Keratinocyte (primary cell): ENCODE measurements around the gene C4BPA. TPM values are rescaled to one million over a fixed set of nuclear protein-coding genes. Genes with fewer than 3 reads are reported as not detected.

Experiments
- DNase-seq: peaks from one replicate; pipeline ENCODE4 v3.0.0-alpha.2; 2011; ENCODE audit warnings: low read depth, missing footprints, low spot score
- FAIRE-seq: peaks from 2 replicates; lab custom pipeline; 2011; peaks lifted over from hg19 to GRCh38; lab: Jason Lieb, UNC
- H2AFZ ChIP-seq: 2 replicates; pipeline ENCODE4 v1.6.0; 2012; ENCODE audit warnings: low read length, control low read depth, inconsistent platforms; ENCODE audit not compliant: control insufficient read depth
- H3K27ac ChIP-seq: 2 replicates; pipeline ENCODE4 v1.5.1; 2011; ENCODE audit warnings: low read length; ENCODE audit not compliant: control insufficient read depth, insufficient read depth
- H3K27me3 ChIP-seq: 3 replicates; pipeline ENCODE4 v1.6.0; 2011; ENCODE audit warnings: low read length; ENCODE audit not compliant: control insufficient read depth, insufficient read depth; ENCODE audit errors: extremely low read depth
- H3K36me3 ChIP-seq, 2 experiments: 2 replicates in 1 of 2; 3 replicates in 1 of 2; pipeline ENCODE4 v1.5.1; 2011; ENCODE audit warnings: low read length in 2 of 2, mild to moderate bottlenecking in 1 of 2; ENCODE audit not compliant: control insufficient read depth in 2 of 2, insufficient read depth in 2 of 2; ENCODE audit errors: extremely low read depth in 1 of 2
- H3K4me1 ChIP-seq: 3 replicates; pipeline ENCODE4 v1.5.1; 2011; ENCODE audit warnings: low read length; ENCODE audit not compliant: control insufficient read depth, insufficient read depth; ENCODE audit errors: extremely low read depth
- H3K4me2 ChIP-seq: 3 replicates; pipeline ENCODE4 v1.6.0; 2011; ENCODE audit warnings: low read depth, low read length; ENCODE audit not compliant: control insufficient read depth, insufficient read depth; ENCODE audit errors: extremely low read depth
- H3K4me3 ChIP-seq, 3 experiments: fragments of 200-600 bp in 1 of 3; sonication (generic) in 1 of 3; 2 replicates in 2 of 3; 3 replicates in 1 of 3; pipeline ENCODE4 v1.5.1; 2011 to 2016; ENCODE audit warnings: low read length in 3 of 3, mild to moderate bottlenecking in 3 of 3, control low read depth in 2 of 3, inconsistent platforms in 1 of 3, low read depth in 1 of 3, mixed read lengths in 1 of 3, mixed run types in 1 of 3, moderate library complexity in 1 of 3; ENCODE audit not compliant: control insufficient read depth in 2 of 3, insufficient read depth in 2 of 3; ENCODE audit errors: extremely low read depth in 1 of 3
- H3K79me2 ChIP-seq: 2 replicates; pipeline ENCODE4 v1.6.0; 2012; ENCODE audit warnings: low read length; ENCODE audit not compliant: control insufficient read depth, insufficient read depth
- H3K9ac ChIP-seq: 3 replicates; pipeline ENCODE4 v1.6.0; 2011; ENCODE audit warnings: low read length; ENCODE audit not compliant: control insufficient read depth, insufficient read depth; ENCODE audit errors: extremely low read depth
- H3K9me1 ChIP-seq: 3 replicates; pipeline ENCODE4 v1.6.0; 2011; ENCODE audit warnings: low read length; ENCODE audit not compliant: control insufficient read depth, insufficient read depth; ENCODE audit errors: extremely low read depth
- H3K9me3 ChIP-seq: 2 replicates; pipeline ENCODE4 v1.5.1; 2012; ENCODE audit warnings: low read depth, low read length; ENCODE audit not compliant: control insufficient read depth
- H4K20me1 ChIP-seq: 3 replicates; pipeline ENCODE4 v1.6.0; 2011; ENCODE audit warnings: low read length; ENCODE audit not compliant: control insufficient read depth, insufficient read depth; ENCODE audit errors: extremely low read depth
- CTCF ChIP-seq, 3 experiments: IDR thresholded peaks in 1 of 3; conservative IDR thresholded peaks in 1 of 3; optimal IDR thresholded peaks in 1 of 3; 2 replicates in 2 of 3; 3 replicates in 1 of 3; pipeline versions ENCODE3 to v1.5.1; 2011; ENCODE audit warnings: low read length in 3 of 3, mild to moderate bottlenecking in 3 of 3, moderate library complexity in 2 of 3, control low read depth in 1 of 3, inconsistent platforms in 1 of 3; ENCODE audit not compliant: insufficient read depth in 2 of 3; ENCODE audit errors: extremely low read depth in 1 of 3
- EZH2 ChIP-seq: IDR thresholded peaks from one replicate; pipeline ENCODE4 v1.6.1; 2012; ENCODE audit warnings: inconsistent platforms, mild to moderate bottlenecking, low read length, moderate library complexity
- dilution Hi-C: fragments of 300-500 bp; cut with MboI; formaldehyde crosslinking; loops from one replicate; pipeline ENCODE4 v1.7.0; 2020; ENCODE audit warnings: low sequenced_read_pairs; ENCODE audit not compliant: extremely low pct_ligation_motif_present
- polyA plus RNA-seq, 5 experiments: library from polyadenylated mRNA; depleted of rRNA in 3 of 5; stranded (reverse) in 3 of 5; stranded (forward) in 1 of 5; unstranded in 1 of 5; fragments of >200 nt; gene quantifications; 1 replicate in 1 of 5; 2 replicates in 3 of 5; 3 replicates in 1 of 5; pipeline versions ENCODE4 v1.2.1 to v1.2.3, GENCODE V29; 2011 to 2012; ENCODE audit warnings: missing spikeins in 2 of 5, low read depth in 1 of 5, low replicate concordance in 1 of 5
- small RNA-seq, 3 experiments: library from RNA; depleted of rRNA; stranded (forward); fragments of <200 nt; gene quantifications; one replicate each; pipeline ENCODE3, GENCODE V24; 2012; ENCODE audit warnings: low read depth in 3 of 3, low replicate concordance in 1 of 3; ENCODE audit not compliant: insufficient read length in 3 of 3

C4BPA gene
- polyA plus RNA-seq, 1 donor (not counting 4 experiments of a cell fraction or from before 2014, with no cell fraction given): not detected

- no peak overlapping the region for H3K4me3 ChIP-seq
- TF ChIP-seq CTCF (optimal IDR thresholded peaks at IDR 0.05 in 1 of 3, IDR thresholded peaks at IDR 0.05 in 1 of 3, conservative IDR thresholded peaks at IDR 0.05 in 1 of 3; ENCODE audit: extremely low read depth in 1 of 3, insufficient read depth in 2 of 3, low read length in 3 of 3): no peak
- no peak for TF ChIP-seq EZH2
- no peak overlapping the region for H3K4me2 ChIP-seq
- no peaks in the 10 kb centered on the region for H3K27me3 ChIP-seq
- dilution Hi-C loops: no loop called here
- no peaks in the 10 kb centered on the region for H3K4me1 ChIP-seq
- H3K9ac ChIP-seq: no peak overlapping the region
- DNase-seq: no peak
- H3K79me2 ChIP-seq: no peaks in the 10 kb centered on the region
- FAIRE-seq: no peak
- no peaks in the 10 kb centered on the region for H3K9me3 ChIP-seq
- H3K9me1 ChIP-seq: no peaks in the 10 kb centered on the region
- no peak overlapping the region for H2AFZ ChIP-seq
- H3K27ac ChIP-seq: no peak overlapping the region
- H3K36me3 ChIP-seq: no peaks in the 10 kb centered on the region
- H4K20me1 ChIP-seq: no peaks in the 10 kb centered on the region
Observed at GRCh38 chr1:207194197-207194596, 90.2 kb downstream of the C4BPA start.

Small RNA genes within 50 kb of the gene (small RNA-seq; reads per million reads assigned to genes)
- 0 reads per million in 3 experiments for gene AL445493.1

Other genes with a start within 250 kb of the C4BPA start
- gene IL20, start 238.6 kb upstream of the C4BPA start, polyA plus RNA-seq: 0.67 to 5.6 TPM (median 4.7 TPM) in 3 replicates
- 2.1 to 3.1 TPM (median 2.3 TPM) in 3 replicates for gene IL24, start 206.8 kb upstream of the C4BPA start, polyA plus RNA-seq
- gene FCMR, start 182.3 kb upstream of the C4BPA start, polyA plus RNA-seq: 1.8 to 8.1 TPM (median 1.8 TPM) in 3 replicates
- 0.01 TPM in 1 of 3 replicates, not detected in the others for gene PIGR, start 157.8 kb upstream of the C4BPA start, polyA plus RNA-seq
- gene FCAMR, start 133.8 kb upstream of the C4BPA start, polyA plus RNA-seq: not detected in 3 replicates
- gene C1orf116, start 71.5 kb upstream of the C4BPA start, polyA plus RNA-seq: 38.8 to 69.2 TPM (median 65.3 TPM) in 3 replicates
- gene YOD1, start 53.0 kb upstream of the C4BPA start, polyA plus RNA-seq: 3.2 to 5.2 TPM (median 3.4 TPM) in 3 replicates
- gene PFKFB2, start 51.0 kb upstream of the C4BPA start, polyA plus RNA-seq: 8.7 to 13.9 TPM (median 12.2 TPM) in 3 replicates
- not detected in 3 replicates for gene C4BPB, start 15.4 kb upstream of the C4BPA start, polyA plus RNA-seq
- gene CD55, start 217.4 kb downstream of the C4BPA start, polyA plus RNA-seq: 18.4 to 37.3 TPM (median 30.2 TPM) in 3 replicates